Measurements from ENCODE around the gene SLC7A9. TPM values are rescaled to one million over a fixed set of nuclear protein-coding genes. Genes with fewer than 3 reads are reported as not detected.

The SLC7A9 gene
- total RNA-seq, 1 experiment from 2014 or later: 1.3 TPM

DNA sequence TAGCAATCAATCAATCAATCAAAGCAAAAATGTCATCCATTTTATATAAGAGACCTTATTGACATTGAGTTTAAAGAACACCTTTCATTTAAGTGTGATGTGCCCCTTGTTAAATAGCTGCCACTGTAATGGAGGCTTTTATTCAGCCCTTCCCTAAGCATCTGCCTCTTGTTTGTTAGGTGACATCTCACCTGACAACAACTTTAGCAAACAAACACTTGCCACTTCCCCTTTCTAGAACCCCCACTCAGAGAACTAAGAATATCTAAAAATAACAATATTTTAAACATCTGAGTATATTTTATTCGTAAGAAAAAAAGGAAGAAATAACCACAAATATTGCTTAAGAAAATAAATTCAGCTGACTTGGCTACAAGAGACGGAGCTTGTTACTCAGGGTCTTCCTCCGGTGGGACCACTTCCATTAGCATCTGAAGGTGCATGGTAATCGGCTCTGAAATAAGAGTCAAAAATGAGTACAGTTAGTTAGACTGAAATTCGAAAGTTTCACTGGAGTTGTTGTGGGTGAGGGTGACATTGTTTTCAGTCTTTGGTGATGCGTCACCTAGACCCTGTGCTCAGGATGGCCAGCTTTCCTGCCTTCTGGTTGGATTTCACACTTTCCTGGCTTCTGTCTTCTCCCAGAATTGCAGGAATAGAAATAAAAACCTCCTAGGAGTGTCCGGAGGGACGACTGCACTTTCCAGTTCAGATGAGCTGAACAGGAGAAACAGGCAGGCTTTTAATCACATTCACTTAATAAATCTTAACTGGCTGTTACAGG is 39.1 kb downstream of the SLC7A9 start:
- H3K4me1 Mint-ChIP-seq (ENCODE audit: low read depth, unreplicated experiment): no peaks in the 10 kb centered on the region
- no peak overlapping the region for H3K4me3 Mint-ChIP-seq (ENCODE audit: low read depth, unreplicated experiment)
- CTCF ChIA-PET: interaction anchor here (0.6 kb wide), 2 partner anchors 222 to 1534 kb away, joined by 4 to 5 read pairs; no protein-coding TSS in a partner anchor
- no peak overlapping the region for H3K27ac Mint-ChIP-seq (ENCODE audit: unreplicated experiment)
- intact Hi-C loops (cut with micrococcal nuclease; ENCODE audit: unreplicated experiment): no loop called here
- BruUV-seq (replicated peaks): no TSS peak
- peaks cover 21% of the 10 kb centered on the region for H3K27me3 Mint-ChIP-seq (ENCODE audit: unreplicated experiment)
- no peaks in the 10 kb centered on the region for H3K36me3 Mint-ChIP-seq (ENCODE audit: insufficient read depth, unreplicated experiment)
- TF ChIP-seq, protein P1, sequence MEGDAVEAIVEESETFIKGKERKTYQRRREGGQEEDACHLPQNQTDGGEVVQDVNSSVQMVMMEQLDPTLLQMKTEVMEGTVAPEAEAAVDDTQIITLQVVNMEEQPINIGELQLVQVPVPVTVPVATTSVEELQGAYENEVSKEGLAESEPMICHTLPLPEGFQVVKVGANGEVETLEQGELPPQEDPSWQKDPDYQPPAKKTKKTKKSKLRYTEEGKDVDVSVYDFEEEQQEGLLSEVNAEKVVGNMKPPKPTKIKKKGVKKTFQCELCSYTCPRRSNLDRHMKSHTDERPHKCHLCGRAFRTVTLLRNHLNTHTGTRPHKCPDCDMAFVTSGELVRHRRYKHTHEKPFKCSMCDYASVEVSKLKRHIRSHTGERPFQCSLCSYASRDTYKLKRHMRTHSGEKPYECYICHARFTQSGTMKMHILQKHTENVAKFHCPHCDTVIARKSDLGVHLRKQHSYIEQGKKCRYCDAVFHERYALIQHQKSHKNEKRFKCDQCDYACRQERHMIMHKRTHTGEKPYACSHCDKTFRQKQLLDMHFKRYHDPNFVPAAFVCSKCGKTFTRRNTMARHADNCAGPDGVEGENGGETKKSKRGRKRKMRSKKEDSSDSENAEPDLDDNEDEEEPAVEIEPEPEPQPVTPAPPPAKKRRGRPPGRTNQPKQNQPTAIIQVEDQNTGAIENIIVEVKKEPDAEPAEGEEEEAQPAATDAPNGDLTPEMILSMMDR (IDR thresholded peaks at IDR 0.05; ENCODE audit: unreplicated experiment): no peak
- no peaks in the 10 kb centered on the region for H3K9me3 Mint-ChIP-seq (ENCODE audit: low read depth, unreplicated experiment)
- no peak for DNase-seq

DNA sequence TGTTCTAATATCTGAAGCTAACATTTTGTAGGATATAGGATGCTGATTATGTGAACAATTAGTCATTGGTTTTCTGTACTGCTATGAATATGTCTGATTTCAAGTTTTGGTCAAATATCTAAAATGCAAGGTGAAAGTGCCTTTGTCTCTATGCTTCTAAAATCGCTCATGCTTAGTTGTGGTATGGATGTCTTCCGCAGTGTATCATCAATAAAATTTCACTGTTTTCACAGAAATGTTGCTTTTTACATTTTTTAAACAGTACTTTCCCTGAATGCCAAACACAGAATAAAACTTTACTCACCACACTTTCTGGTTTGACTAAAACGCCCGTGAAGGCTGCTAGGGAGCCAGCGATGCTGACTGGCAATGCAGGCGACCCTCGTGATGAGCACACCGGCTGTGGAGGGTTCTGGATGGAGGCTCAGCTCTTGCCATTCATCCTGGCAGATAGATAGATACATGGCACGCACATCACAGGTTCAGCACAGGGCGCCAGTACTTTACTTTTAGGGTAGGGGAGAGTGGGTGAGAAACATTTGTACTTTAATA is 40.1 kb downstream of the SLC7A9 start:
- CTCF ChIA-PET: interaction anchor here (0.6 kb wide), 1 partner anchor 1533 kb away, joined by 4 read pairs; no protein-coding TSS in a partner anchor
- Mint-ChIP-seq H3K9me3 (ENCODE audit: low read depth, unreplicated experiment) (no peaks in the 10 kb centered on the region), H3K4me3 (ENCODE audit: low read depth, unreplicated experiment) (no peak overlapping the region), H3K27me3 (ENCODE audit: unreplicated experiment) (peaks cover 31% of the 10 kb centered on the region), H3K27ac (ENCODE audit: unreplicated experiment) (no peak overlapping the region), H3K36me3 (ENCODE audit: insufficient read depth, unreplicated experiment) (no peaks in the 10 kb centered on the region), H3K4me1 (ENCODE audit: low read depth, unreplicated experiment) (no peaks in the 10 kb centered on the region)
- TF ChIP-seq, protein P1 (IDR thresholded peaks at IDR 0.05; ENCODE audit: unreplicated experiment): no peak
- BruUV-seq (replicated peaks): no TSS peak
- no peak for DNase-seq
- intact Hi-C loops (cut with micrococcal nuclease; ENCODE audit: unreplicated experiment): no loop called here

DNA sequence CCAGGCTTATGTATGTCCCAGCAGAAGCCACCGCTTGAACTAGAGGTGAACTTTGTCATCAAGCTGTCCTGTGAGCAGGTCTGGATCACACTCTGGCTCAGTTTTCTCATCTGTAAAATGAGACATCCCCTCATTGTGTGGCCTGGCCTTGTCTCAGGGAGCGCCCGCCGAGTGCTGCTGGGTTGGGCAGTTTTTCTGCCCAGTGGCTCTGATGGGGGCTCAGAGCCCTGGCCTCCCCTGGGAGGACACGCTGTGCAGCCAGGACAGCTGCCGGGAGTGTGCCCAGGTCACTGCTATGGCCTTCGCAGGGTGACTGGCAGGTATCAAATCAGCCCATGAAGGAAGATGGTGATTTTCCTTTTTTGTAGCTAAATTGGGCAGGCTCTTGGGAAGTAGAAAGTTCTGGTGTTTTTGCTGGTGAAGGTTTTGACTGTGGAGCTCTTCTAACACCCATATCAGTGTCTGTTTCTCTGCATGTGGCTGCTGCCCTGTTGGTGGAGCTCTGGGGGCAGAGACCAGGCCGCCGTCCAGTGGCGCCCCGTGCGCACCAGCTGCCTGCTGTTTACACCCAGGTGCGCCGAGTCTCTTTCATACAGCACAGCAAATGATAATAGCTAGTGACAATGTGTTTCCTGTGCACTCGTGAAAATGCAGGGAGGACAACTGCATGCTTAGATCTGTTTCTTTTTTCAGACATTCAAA is 40.8 kb downstream of the SLC7A9 start:
- Mint-ChIP-seq H3K27ac (ENCODE audit: unreplicated experiment) (no peak overlapping the region), H3K9me3 (ENCODE audit: low read depth, unreplicated experiment) (no peaks in the 10 kb centered on the region), H3K36me3 (ENCODE audit: insufficient read depth, unreplicated experiment) (no peaks in the 10 kb centered on the region), H3K4me1 (ENCODE audit: low read depth, unreplicated experiment) (no peaks in the 10 kb centered on the region), H3K4me3 (ENCODE audit: low read depth, unreplicated experiment) (no peak overlapping the region), H3K27me3 (ENCODE audit: unreplicated experiment) (peaks cover 37% of the 10 kb centered on the region)
- intact Hi-C loops (cut with micrococcal nuclease; ENCODE audit: unreplicated experiment): no loop called here
- TF ChIP-seq, protein P1 (IDR thresholded peaks at IDR 0.05; ENCODE audit: unreplicated experiment): no peak
- BruUV-seq (replicated peaks): no TSS peak
- CTCF ChIA-PET: no interaction called here
- no peak for DNase-seq

DNA sequence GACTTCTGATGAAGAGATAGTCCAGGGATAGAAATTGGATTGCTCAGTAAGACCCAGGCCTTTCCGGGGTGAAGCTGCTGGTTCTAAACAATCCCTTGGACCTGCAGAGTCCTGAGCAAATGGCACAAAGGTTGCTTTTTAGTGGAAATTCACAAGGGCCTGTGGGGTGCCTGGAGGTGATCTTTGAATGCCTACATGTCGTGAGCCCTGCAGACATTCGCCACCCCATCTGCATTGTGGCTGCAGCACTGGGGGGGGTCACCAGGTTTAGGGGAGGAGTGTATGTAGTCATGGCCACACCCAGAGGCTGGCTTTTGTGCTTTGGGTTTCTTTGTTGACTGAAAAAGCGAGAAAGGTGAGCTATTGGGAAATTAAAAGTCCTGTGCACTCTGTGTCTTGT is 41.4 kb downstream of the SLC7A9 start:
- intact Hi-C loops (cut with micrococcal nuclease; ENCODE audit: unreplicated experiment): no loop called here
- Mint-ChIP-seq H3K9me3 (ENCODE audit: low read depth, unreplicated experiment) (no peaks in the 10 kb centered on the region), H3K4me3 (ENCODE audit: low read depth, unreplicated experiment) (no peak overlapping the region), H3K27me3 (ENCODE audit: unreplicated experiment) (peaks cover 44% of the 10 kb centered on the region), H3K27ac (ENCODE audit: unreplicated experiment) (no peak overlapping the region), H3K36me3 (ENCODE audit: insufficient read depth, unreplicated experiment) (no peaks in the 10 kb centered on the region), H3K4me1 (ENCODE audit: low read depth, unreplicated experiment) (no peaks in the 10 kb centered on the region)
- TF ChIP-seq, protein P1 (IDR thresholded peaks at IDR 0.05; ENCODE audit: unreplicated experiment): no peak
- CTCF ChIA-PET: no interaction called here
- no TSS peak for BruUV-seq (replicated peaks)
- no peak for DNase-seq
